ENCODE data around the gene ACE.

The ACE gene

GRCh38 chr17:63492940-63493339, 16.1 kb downstream of the ACE start:
- DNase-seq (ENCODE audit: low read depth): peak; percentile 22
- TF ChIP-seq CTCF (conservative IDR thresholded peaks at IDR 0.05; ENCODE audit: low read depth, low read length): no peak
- no peak overlapping the region for H3K4me3 ChIP-seq (ENCODE audit: low read depth, low read length)

- H3K4me3 ChIP-seq (ENCODE audit: low read depth, low read length): no peak overlapping the region
- DNase-seq (ENCODE audit: low read depth): no peak
- TF ChIP-seq CTCF (conservative IDR thresholded peaks at IDR 0.05; ENCODE audit: low read depth, low read length): no peak
These were observed 16.6 kb downstream of the ACE start for GRCh38 chr17:63493411-63493810.

GRCh38 chr17:63494300-63494928, 17.6 kb downstream of the ACE start:
- no peak for DNase-seq (ENCODE audit: low read depth)
- no peak overlapping the region for H3K4me3 ChIP-seq (ENCODE audit: low read depth, low read length)
- no peak for TF ChIP-seq CTCF (conservative IDR thresholded peaks at IDR 0.05; ENCODE audit: low read depth, low read length)

- no peak for TF ChIP-seq CTCF (conservative IDR thresholded peaks at IDR 0.05; ENCODE audit: low read depth, low read length)
- no peak for DNase-seq (ENCODE audit: low read depth)
- H3K4me3 ChIP-seq (ENCODE audit: low read depth, low read length): no peak overlapping the region
These were observed 18.6 kb downstream of the ACE start for GRCh38 chr17:63495491-63495890.

GRCh38 chr17:63496177-63496576, 19.3 kb downstream of the ACE start:
- DNase-seq (ENCODE audit: low read depth): no peak
- no peak overlapping the region for H3K4me3 ChIP-seq (ENCODE audit: low read depth, low read length)
- no peak for TF ChIP-seq CTCF (conservative IDR thresholded peaks at IDR 0.05; ENCODE audit: low read depth, low read length)

- H3K4me3 ChIP-seq (ENCODE audit: low read depth, low read length): no peak overlapping the region
- no peak for DNase-seq (ENCODE audit: low read depth)
- TF ChIP-seq CTCF (conservative IDR thresholded peaks at IDR 0.05; ENCODE audit: low read depth, low read length): no peak
These were observed 20.0 kb downstream of the ACE start for GRCh38 chr17:63496663-63497400.

Measured in choroid plexus epithelial cell (primary cell).